Ovary (tissue), 9 donors: ENCODE measurements around the gene G3BP1. TPM values are rescaled to one million over a fixed set of nuclear protein-coding genes. Genes with fewer than 3 reads are reported as not detected.
"Not testable (repeated sequence)": the region's sequence is repeated elsewhere in the genome, so short reads cannot be mapped to it uniquely, and the experiment has no call there.

ENCODE experiments used
- DNase-seq, 5 donors: peaks; one replicate each; pipeline ENCODE4 v3.0.0-alpha.2; 2019 to 2020
- H3K27ac ChIP-seq, 2 donors: fragments of 200-600 bp; one replicate each; pipeline versions ENCODE4 v1.5.1 to v1.8.0; 2019 to 2022
- H3K27me3 ChIP-seq: fragments of 200-600 bp; one replicate; pipeline ENCODE4 v1.8.0; 2022
- H3K36me3 ChIP-seq: fragments of 200-600 bp; sonication (generic); one replicate; pipeline ENCODE4 v1.5.1; 2019
- H3K4me1 ChIP-seq: one replicate; pipeline ENCODE4 v1.8.1; 2013; ENCODE audit warnings: mild to moderate bottlenecking, moderate library complexity; ENCODE audit not compliant: insufficient read depth
- H3K4me3 ChIP-seq: fragments of 200-600 bp; sonication (generic); one replicate; pipeline ENCODE4 v1.5.1; 2017
- H3K9me3 ChIP-seq, 2 donors: fragments of 200-600 bp in 1 of 2; sonication (generic) in 1 of 2; one replicate each; pipeline versions ENCODE4 v1.5.1 to v1.8.1; 2013 to 2019; ENCODE audit warnings: mild to moderate bottlenecking in 1 of 2, moderate library complexity in 1 of 2
- EP300 ChIP-seq: sonication (generic); formaldehyde crosslinking; IDR thresholded peaks from one replicate; pipeline ENCODE4 v1.6.1; 2017; ENCODE audit warnings: antibody characterized with exemption
- POLR2A ChIP-seq: fragments of 450-650 bp; IDR thresholded peaks from one replicate; pipeline ENCODE4 v1.6.1; 2017; ENCODE audit warnings: antibody characterized with exemption, mild to moderate bottlenecking, moderate library complexity
- WGBS, 3 donors: extraction: QIAGEN DNeasy Blood & Tissue Kit in 1 of 3; methylation state at CpG; one replicate each; pipeline versions ENCODE4 v1.1.5 to v1.1.7; 2013 to 2017; 5-methylcytosine and 5-hydroxymethylcytosine counted together
- intact Hi-C, 4 donors: fragments of 100-400 bp; cut with DNase I; formaldehyde crosslinking; loops; one replicate each; pipeline versions ENCODE4 v1.11.0 to v1.15.1; 2022 to 2023
- polyA plus RNA-seq, 2 donors: library from polyadenylated mRNA; stranded (reverse); fragments of 200-250 nt in 1 of 2; fragments of 350-450 nt in 1 of 2; fragmentation: Illumina TruSeq in 1 of 2; extraction: RNeasy Lipid Tissue Mini Kit (QIAGEN cat#74804) in 1 of 2; gene quantifications; one replicate each; pipeline ENCODE4 v1.2.3, GENCODE V29; 2013 to 2014
- total RNA-seq, 7 donors: library from RNA; depleted of rRNA in 2 of 7; stranded (reverse); fragments of >200 nt in 2 of 7; fragmentation: NEBNext Ultra II Directional in 3 of 7; extraction: Animal tissue kit (Norgen Biotek cat#: 25700) in 3 of 7; gene quantifications; one replicate each; pipeline versions ENCODE4 v1.1.0 to v1.2.4, GENCODE V29; 2016 to 2023
- TF ChIP-seq, protein P1 (sequence below), 3 donors: fragments of 450-650 bp in 2 of 3; fragments of 200-600 bp in 1 of 3; IDR thresholded peaks; one replicate each; pipeline versions ENCODE4 v1.5.1 to v1.8.0; 2016 to 2022; ENCODE audit warnings: antibody characterized with exemption in 3 of 3, mild to moderate bottlenecking in 1 of 3
- donor health status: DM: no; HTN: no; CAD: no; lungs with moderate emphysema.
- donor health status: DM: no; HTN: no; CAD: no.
- donor health status: Bipolar disorder and iron deficiency.
- donor health status: DM: yes; HTN: yes; CAD: no.
- donor health status: DM: no; HTN: no; CAD: no.
- donor health status: DM: yes; HTN: yes; CAD: no.

G3BP1 gene
- total and polyA plus RNA-seq, 9 donors: 31.0 to 224 (median 153) TPM

DNA sequence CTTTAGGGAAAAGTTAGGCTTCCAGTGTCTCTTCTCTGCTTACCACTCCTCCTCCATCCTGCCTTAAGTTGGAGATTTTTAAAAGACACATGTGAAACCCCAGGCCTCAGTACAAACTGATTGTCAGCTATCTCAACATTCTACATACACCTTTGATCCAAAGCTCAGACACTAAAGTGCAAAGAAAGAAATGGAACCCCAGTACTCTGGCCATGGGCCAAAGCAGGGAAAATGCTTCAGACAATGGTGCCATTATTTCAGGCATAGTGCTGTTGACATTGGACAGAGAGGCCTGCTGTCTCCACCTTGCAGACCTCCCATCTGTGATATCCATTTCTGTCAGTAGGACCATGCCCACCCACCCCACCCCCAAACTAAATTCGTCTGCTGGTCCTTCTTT lies 49.1 kb downstream of the G3BP1 start:
- Histone ChIP-seq H3K4me1 (peaks cover 2% of the 10 kb centered on the region), H3K4me3 (no peak overlapping the region), H3K9me3 (no peaks in the 10 kb centered on the region), H3K27ac (no peak overlapping the region), H3K27me3 (no peaks in the 10 kb centered on the region), H3K36me3 (no peaks in the 10 kb centered on the region)
- 83 to 84% (median 84%) methylated on average over 1 of the region's 1 CpG for WGBS, 3 donors
- no peak for DNase-seq
- intact Hi-C loops: loop anchor here in 2 of 4 donors (10.0 kb wide), 2 partner anchors 324 to 694 kb away; no protein-coding TSS in a partner anchor
- TF ChIP-seq EP300 (no peak), POLR2A (no peak)
- TF ChIP-seq, protein P1, sequence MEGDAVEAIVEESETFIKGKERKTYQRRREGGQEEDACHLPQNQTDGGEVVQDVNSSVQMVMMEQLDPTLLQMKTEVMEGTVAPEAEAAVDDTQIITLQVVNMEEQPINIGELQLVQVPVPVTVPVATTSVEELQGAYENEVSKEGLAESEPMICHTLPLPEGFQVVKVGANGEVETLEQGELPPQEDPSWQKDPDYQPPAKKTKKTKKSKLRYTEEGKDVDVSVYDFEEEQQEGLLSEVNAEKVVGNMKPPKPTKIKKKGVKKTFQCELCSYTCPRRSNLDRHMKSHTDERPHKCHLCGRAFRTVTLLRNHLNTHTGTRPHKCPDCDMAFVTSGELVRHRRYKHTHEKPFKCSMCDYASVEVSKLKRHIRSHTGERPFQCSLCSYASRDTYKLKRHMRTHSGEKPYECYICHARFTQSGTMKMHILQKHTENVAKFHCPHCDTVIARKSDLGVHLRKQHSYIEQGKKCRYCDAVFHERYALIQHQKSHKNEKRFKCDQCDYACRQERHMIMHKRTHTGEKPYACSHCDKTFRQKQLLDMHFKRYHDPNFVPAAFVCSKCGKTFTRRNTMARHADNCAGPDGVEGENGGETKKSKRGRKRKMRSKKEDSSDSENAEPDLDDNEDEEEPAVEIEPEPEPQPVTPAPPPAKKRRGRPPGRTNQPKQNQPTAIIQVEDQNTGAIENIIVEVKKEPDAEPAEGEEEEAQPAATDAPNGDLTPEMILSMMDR (IDR thresholded peaks at IDR 0.05): no peak

DNA sequence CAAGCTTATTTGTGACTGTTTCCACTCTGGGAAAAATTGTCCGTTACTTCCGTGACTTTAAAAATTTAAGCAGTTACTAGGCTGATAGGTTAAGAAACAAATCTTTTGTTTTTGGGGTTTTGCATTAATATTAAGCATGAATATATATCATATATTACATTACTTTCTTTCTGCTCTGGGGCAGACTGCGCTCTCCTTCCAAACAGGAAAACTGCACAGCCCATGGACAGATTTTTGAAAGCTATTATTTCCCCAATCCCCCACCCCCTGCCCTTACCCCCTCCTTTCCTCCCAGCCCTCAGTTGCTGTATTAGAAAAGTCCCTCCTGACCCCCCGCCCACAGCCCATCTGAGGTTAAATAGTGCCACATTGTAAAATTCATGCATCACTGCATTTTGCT lies 50.4 kb downstream of the G3BP1 start:
- WGBS, 3 donors: 96 to 98% (median 96%) methylated on average over 4 of the region's 4 CpGs
- H3K4me3 ChIP-seq: no peak overlapping the region
- H3K36me3 ChIP-seq: no peaks in the 10 kb centered on the region
- TF ChIP-seq POLR2A (no peak), EP300 (no peak)
- TF ChIP-seq, protein P1 (IDR thresholded peaks at IDR 0.05): no peak
- H3K27ac ChIP-seq: no peak overlapping the region
- no peaks in the 10 kb centered on the region for H3K9me3 ChIP-seq
- peaks cover 2% of the 10 kb centered on the region for H3K4me1 ChIP-seq
- H3K27me3 ChIP-seq: no peaks in the 10 kb centered on the region
- intact Hi-C loops: loop anchor here in 2 of 4 donors (10.0 kb wide), 2 partner anchors 323 to 693 kb away; no protein-coding TSS in a partner anchor
- no peak for DNase-seq

- Histone ChIP-seq H3K27me3 (no peaks in the 10 kb centered on the region), H3K4me3 (no peak overlapping the region), H3K9me3 (no peaks in the 10 kb centered on the region), H3K4me1 (no peaks in the 10 kb centered on the region), H3K27ac (no peak overlapping the region), H3K36me3 (no peaks in the 10 kb centered on the region)
- TF ChIP-seq, protein P1 (IDR thresholded peaks at IDR 0.05): peak; percentile 53 to 82 (median 54)
- no peak for TF ChIP-seq EP300
- WGBS, 3 donors: 3 to 6% (median 6%) methylated on average over 1 of the region's 1 CpG
- DNase-seq: peak; percentile 13 to 59 (median 45)
- intact Hi-C loops: loop anchor here in 3 of 4 donors (5.0 to 10.0 kb wide), 3 partner anchors 317 to 689 kb away; no protein-coding TSS in a partner anchor
These were observed 53.7 kb downstream of the G3BP1 start for GRCh38 chr5:151825445-151825844.

DNA sequence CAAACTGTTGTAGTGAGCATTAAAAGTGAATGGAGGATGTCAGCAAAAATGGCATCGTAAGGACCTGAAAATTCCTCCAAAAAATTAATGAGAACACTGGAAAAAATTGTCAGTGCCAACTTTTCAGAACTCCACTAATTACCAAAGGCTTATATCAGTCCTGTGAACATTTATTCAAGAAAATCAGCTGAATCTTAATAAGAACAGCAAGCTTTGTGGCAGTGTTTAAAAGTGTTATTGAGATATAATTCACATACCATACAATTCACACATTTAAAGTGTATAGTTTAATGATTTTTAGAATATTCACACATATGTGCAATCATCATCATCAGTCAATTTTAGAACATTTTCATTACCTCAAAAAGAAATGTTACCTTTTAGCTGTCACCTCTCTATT lies 57.6 kb downstream of the G3BP1 start:
- H3K4me1 ChIP-seq: no peaks in the 10 kb centered on the region
- no peaks in the 10 kb centered on the region for H3K36me3 ChIP-seq
- intact Hi-C loops: loop anchor here in 3 of 4 donors (5.0 to 10.0 kb wide), 3 partner anchors 313 to 685 kb away; no protein-coding TSS in a partner anchor
- no peak overlapping the region for H3K27ac ChIP-seq
- no peak overlapping the region for H3K4me3 ChIP-seq
- TF ChIP-seq, protein P1 (IDR thresholded peaks at IDR 0.05): no peak
- TF ChIP-seq EP300 (no peak), POLR2A (no peak)
- DNase-seq: no peak
- H3K27me3 ChIP-seq: no peaks in the 10 kb centered on the region
- 95 to 99% (median 95%) methylated on average over 1 of the region's 1 CpG for WGBS, 3 donors
- no peaks in the 10 kb centered on the region for H3K9me3 ChIP-seq

DNA sequence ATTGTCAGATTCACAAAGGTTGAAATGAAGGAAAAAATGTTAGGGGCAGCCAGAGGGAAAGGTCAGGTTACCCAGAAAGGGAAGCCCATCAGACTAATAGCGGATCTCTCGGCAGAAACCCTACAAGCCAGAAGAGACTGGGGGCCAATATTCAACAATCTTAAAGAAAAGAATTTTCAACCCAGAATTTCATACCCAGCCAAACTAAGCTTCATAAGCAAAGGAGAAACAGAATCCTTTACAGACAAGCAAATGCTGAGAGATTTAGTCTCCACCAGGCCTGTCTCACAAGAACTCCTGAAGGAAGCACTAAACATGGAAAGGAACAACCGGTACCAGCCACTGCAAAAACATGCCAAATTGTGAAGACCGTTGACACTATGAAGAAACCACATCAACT lies 61.1 kb downstream of the G3BP1 start:
- intact Hi-C loops, H3K27me3 ChIP-seq, H3K9me3 ChIP-seq, H3K36me3 ChIP-seq, H3K27ac ChIP-seq, H3K4me3 ChIP-seq, DNase-seq, H3K4me1 ChIP-seq: not testable (repeated sequence)
- 96 to 98% (median 98%) methylated on average over 4 of the region's 4 CpGs for WGBS, 3 donors
